ENCODE data around the gene TTLL13. TPM values are rescaled to one million over a fixed set of nuclear protein-coding genes. Genes with fewer than 3 reads are reported as not detected.
A peak's percentile ranks its signal among the peaks of the same experiment; 100 is the strongest.

The TTLL13 gene
- total and polyA plus RNA-seq, 9 of the 15 experiments (the other 6 are each of a cell fraction or from before 2014, with no cell fraction given) = 0.05 to 0.24 (median 0.11) TPM; not detected in 1

DNA sequence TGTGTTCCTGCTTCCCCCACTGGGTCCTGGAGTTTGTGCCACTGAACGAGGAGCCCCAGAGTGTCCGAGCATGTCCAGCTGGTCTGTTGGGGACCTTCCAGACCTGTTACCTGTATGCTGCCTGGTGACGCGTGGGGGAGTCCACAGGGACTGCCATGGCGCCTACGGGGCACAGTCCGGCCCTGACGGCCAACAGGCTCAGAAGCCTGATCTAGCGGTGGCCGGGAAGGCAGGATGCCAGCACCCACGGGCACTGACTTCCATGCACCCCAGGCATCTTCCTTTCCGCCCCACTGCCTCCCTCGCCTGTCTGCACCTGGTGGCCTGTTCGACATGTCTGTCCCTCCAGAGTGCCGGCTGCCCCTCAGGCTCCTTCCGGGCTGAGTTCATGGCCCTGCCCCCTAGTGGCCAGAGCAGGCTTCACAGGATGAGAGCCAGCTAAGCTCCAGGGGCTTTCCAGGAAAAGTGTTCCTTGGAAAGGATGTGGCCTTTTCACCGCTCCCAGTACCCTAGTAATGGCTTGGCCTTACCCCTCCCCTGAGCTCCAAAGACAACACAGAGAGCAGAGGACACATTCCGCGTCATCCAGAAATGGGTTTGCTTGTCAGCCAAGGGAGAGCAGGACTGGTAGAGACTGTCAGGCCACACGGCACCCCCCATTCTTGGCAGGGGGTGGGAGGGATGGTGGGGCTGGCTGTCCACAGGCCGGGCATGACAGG lies 51.8 kb downstream of the TTLL13 start (continued):
- TF ChIP-seq, protein P1, sequence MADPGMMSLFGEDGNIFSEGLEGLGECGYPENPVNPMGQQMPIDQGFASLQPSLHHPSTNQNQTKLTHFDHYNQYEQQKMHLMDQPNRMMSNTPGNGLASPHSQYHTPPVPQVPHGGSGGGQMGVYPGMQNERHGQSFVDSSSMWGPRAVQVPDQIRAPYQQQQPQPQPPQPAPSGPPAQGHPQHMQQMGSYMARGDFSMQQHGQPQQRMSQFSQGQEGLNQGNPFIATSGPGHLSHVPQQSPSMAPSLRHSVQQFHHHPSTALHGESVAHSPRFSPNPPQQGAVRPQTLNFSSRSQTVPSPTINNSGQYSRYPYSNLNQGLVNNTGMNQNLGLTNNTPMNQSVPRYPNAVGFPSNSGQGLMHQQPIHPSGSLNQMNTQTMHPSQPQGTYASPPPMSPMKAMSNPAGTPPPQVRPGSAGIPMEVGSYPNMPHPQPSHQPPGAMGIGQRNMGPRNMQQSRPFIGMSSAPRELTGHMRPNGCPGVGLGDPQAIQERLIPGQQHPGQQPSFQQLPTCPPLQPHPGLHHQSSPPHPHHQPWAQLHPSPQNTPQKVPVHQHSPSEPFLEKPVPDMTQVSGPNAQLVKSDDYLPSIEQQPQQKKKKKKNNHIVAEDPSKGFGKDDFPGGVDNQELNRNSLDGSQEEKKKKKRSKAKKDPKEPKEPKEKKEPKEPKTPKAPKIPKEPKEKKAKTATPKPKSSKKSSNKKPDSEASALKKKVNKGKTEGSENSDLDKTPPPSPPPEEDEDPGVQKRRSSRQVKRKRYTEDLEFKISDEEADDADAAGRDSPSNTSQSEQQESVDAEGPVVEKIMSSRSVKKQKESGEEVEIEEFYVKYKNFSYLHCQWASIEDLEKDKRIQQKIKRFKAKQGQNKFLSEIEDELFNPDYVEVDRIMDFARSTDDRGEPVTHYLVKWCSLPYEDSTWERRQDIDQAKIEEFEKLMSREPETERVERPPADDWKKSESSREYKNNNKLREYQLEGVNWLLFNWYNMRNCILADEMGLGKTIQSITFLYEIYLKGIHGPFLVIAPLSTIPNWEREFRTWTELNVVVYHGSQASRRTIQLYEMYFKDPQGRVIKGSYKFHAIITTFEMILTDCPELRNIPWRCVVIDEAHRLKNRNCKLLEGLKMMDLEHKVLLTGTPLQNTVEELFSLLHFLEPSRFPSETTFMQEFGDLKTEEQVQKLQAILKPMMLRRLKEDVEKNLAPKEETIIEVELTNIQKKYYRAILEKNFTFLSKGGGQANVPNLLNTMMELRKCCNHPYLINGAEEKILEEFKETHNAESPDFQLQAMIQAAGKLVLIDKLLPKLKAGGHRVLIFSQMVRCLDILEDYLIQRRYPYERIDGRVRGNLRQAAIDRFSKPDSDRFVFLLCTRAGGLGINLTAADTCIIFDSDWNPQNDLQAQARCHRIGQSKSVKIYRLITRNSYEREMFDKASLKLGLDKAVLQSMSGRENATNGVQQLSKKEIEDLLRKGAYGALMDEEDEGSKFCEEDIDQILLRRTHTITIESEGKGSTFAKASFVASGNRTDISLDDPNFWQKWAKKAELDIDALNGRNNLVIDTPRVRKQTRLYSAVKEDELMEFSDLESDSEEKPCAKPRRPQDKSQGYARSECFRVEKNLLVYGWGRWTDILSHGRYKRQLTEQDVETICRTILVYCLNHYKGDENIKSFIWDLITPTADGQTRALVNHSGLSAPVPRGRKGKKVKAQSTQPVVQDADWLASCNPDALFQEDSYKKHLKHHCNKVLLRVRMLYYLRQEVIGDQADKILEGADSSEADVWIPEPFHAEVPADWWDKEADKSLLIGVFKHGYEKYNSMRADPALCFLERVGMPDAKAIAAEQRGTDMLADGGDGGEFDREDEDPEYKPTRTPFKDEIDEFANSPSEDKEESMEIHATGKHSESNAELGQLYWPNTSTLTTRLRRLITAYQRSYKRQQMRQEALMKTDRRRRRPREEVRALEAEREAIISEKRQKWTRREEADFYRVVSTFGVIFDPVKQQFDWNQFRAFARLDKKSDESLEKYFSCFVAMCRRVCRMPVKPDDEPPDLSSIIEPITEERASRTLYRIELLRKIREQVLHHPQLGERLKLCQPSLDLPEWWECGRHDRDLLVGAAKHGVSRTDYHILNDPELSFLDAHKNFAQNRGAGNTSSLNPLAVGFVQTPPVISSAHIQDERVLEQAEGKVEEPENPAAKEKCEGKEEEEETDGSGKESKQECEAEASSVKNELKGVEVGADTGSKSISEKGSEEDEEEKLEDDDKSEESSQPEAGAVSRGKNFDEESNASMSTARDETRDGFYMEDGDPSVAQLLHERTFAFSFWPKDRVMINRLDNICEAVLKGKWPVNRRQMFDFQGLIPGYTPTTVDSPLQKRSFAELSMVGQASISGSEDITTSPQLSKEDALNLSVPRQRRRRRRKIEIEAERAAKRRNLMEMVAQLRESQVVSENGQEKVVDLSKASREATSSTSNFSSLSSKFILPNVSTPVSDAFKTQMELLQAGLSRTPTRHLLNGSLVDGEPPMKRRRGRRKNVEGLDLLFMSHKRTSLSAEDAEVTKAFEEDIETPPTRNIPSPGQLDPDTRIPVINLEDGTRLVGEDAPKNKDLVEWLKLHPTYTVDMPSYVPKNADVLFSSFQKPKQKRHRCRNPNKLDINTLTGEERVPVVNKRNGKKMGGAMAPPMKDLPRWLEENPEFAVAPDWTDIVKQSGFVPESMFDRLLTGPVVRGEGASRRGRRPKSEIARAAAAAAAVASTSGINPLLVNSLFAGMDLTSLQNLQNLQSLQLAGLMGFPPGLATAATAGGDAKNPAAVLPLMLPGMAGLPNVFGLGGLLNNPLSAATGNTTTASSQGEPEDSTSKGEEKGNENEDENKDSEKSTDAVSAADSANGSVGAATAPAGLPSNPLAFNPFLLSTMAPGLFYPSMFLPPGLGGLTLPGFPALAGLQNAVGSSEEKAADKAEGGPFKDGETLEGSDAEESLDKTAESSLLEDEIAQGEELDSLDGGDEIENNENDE (IDR thresholded peaks at IDR 0.05; ENCODE audit: low read depth, low read length) = no peak
- no peak for TF ChIP-seq CEBPB (tag; IDR thresholded peaks at IDR 0.05)
- no peak for TF ChIP-seq ZNF766 (CRISPR knock-in tag; conservative IDR thresholded peaks at IDR 0.05)
- TF ChIP-seq, protein P2, sequence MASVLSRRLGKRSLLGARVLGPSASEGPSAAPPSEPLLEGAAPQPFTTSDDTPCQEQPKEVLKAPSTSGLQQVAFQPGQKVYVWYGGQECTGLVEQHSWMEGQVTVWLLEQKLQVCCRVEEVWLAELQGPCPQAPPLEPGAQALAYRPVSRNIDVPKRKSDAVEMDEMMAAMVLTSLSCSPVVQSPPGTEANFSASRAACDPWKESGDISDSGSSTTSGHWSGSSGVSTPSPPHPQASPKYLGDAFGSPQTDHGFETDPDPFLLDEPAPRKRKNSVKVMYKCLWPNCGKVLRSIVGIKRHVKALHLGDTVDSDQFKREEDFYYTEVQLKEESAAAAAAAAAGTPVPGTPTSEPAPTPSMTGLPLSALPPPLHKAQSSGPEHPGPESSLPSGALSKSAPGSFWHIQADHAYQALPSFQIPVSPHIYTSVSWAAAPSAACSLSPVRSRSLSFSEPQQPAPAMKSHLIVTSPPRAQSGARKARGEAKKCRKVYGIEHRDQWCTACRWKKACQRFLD (CRISPR knock-in tag; IDR thresholded peaks at IDR 0.05) = 0 out of 2 replicates have a peak, but pooled peaks have one; percentile 44
- TF ChIP-seq DIDO1 (tag; IDR thresholded peaks at IDR 0.05; ENCODE audit: low read depth) = no peak
- no peak for TF ChIP-seq ZNF764 (CRISPR knock-in tag; IDR thresholded peaks at IDR 0.05; ENCODE audit: low read depth)
- TF ChIP-seq EP300 (IDR thresholded peaks at IDR 0.05; ENCODE audit: low read length) = peak; percentile 23; the same call in 1 of the 2 replicates
- peak in 1 of 2 experiments; percentile 55; a peak in 1 of 4 replicates for TF ChIP-seq FOXA3 (CRISPR knock-in tag; conservative IDR thresholded peaks at IDR 0.05 in 1 of 2, IDR thresholded peaks at IDR 0.05 in 1 of 2)
- TF ChIP-seq, protein P3, sequence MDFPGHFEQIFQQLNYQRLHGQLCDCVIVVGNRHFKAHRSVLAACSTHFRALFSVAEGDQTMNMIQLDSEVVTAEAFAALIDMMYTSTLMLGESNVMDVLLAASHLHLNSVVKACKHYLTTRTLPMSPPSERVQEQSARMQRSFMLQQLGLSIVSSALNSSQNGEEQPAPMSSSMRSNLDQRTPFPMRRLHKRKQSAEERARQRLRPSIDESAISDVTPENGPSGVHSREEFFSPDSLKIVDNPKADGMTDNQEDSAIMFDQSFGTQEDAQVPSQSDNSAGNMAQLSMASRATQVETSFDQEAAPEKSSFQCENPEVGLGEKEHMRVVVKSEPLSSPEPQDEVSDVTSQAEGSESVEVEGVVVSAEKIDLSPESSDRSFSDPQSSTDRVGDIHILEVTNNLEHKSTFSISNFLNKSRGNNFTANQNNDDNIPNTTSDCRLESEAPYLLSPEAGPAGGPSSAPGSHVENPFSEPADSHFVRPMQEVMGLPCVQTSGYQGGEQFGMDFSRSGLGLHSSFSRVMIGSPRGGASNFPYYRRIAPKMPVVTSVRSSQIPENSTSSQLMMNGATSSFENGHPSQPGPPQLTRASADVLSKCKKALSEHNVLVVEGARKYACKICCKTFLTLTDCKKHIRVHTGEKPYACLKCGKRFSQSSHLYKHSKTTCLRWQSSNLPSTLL (IDR thresholded peaks at IDR 0.05) = no peak
- no peak for TF ChIP-seq ZNF583 (CRISPR knock-in tag; IDR thresholded peaks at IDR 0.05)
- TF ChIP-seq MAFK (IDR thresholded peaks at IDR 0.05; ENCODE audit: low read length) = no peak

Data from K562 (cell line).